B cell (primary cell): ENCODE data around the gene SRR. TPM values are rescaled to one million over a fixed set of nuclear protein-coding genes. Genes with fewer than 3 reads are reported as not detected.

ENCODE experiments used
- ATAC-seq: fragments of 200-7000 bp; cut with Tn5 transposase; one replicate; pipeline ENCODE4 v1.10.0; 2021; ENCODE audit warnings: low read depth, mild to moderate bottlenecking, moderate number of reproducible peaks, moderate library complexity
- CTCF ChIA-PET: fragments of 350-600 bp; sonication (Branson Sonifier 250); formaldehyde crosslinking; loops from one replicate; lab custom pipeline; 2021; ENCODE audit warnings: antibody characterized with exemption, inconsistent platforms; lab: Charles Lee
- POLR2A ChIA-PET: fragments of 350-600 bp; sonication (Branson Sonifier 250); formaldehyde crosslinking; loops from one replicate; lab custom pipeline; 2021; ENCODE audit warnings: antibody characterized with exemption; lab: Charles Lee
- DNase-seq: peaks from one replicate; pipeline ENCODE4 v3.0.0; 2013
- H2AFZ ChIP-seq: 2 replicates; pipeline ENCODE4 v1.6.1; 2012; ENCODE audit warnings: mild to moderate bottlenecking, low read depth, low read length; ENCODE audit not compliant: insufficient read depth, poor library complexity, severe bottlenecking
- H3K27ac ChIP-seq, 2 donors: 1 replicate in 1 of 2; 2 replicates in 1 of 2; pipeline ENCODE4 v1.5.1; 2012 to 2013; ENCODE audit warnings: low read length in 2 of 2, mild to moderate bottlenecking in 2 of 2, moderate library complexity in 1 of 2
- H3K27me3 ChIP-seq, 4 experiments: fragments of 200-600 bp in 1 of 4; sonication (generic) in 1 of 4; replicated peaks in 1 of 4; 1 replicate in 2 of 4; 2 replicates in 2 of 4; pipeline versions ENCODE4 v1.6.1 to v1.7.0; 2013 to 2016; ENCODE audit warnings: low read length in 3 of 4, mild to moderate bottlenecking in 2 of 4, mixed read lengths in 1 of 4, moderate library complexity in 1 of 4; ENCODE audit not compliant: insufficient read depth in 4 of 4, control insufficient read depth in 3 of 4; ENCODE audit errors: control extremely low read depth in 1 of 4
- H3K36me3 ChIP-seq, 2 experiments: replicated peaks in 1 of 2; 1 replicate in 1 of 2; 2 replicates in 1 of 2; pipeline versions ENCODE4 v1.6.1 to v1.7.1; 2013; ENCODE audit warnings: low read length in 1 of 2; ENCODE audit not compliant: insufficient read depth in 2 of 2, control insufficient read depth in 1 of 2; ENCODE audit errors: control extremely low read depth in 1 of 2, extremely low read depth in 1 of 2
- H3K4me1 ChIP-seq, 2 donors: fragments of 200-600 bp in 1 of 2; sonication (generic) in 1 of 2; 1 replicate in 1 of 2; 2 replicates in 1 of 2; pipeline versions ENCODE4 v1.5.1 to v1.6.1; 2013 to 2017; ENCODE audit warnings: low read length in 2 of 2; ENCODE audit not compliant: control insufficient read depth in 2 of 2, insufficient read depth in 2 of 2
- H3K4me2 ChIP-seq: replicated peaks from 2 replicates; pipeline ENCODE3; 2012; ENCODE audit warnings: mild to moderate bottlenecking, low read depth, low read length; ENCODE audit not compliant: poor library complexity, severe bottlenecking
- H3K4me3 ChIP-seq, 5 experiments: fragments of 200-600 bp in 1 of 5; sonication (generic) in 1 of 5; 1 replicate in 3 of 5; 2 replicates in 2 of 5; pipeline versions ENCODE4 v1.5.1 to v1.7.0; 2011 to 2016; ENCODE audit warnings: low read length in 4 of 5, mild to moderate bottlenecking in 4 of 5, low read depth in 2 of 5, control low read depth in 1 of 5, moderate library complexity in 1 of 5; ENCODE audit not compliant: insufficient read depth in 1 of 5; ENCODE audit errors: control extremely low read depth in 1 of 5, extremely low read depth in 1 of 5
- H3K79me2 ChIP-seq: fragments of 200-600 bp; sonication (generic); one replicate; pipeline ENCODE4 v1.6.0; 2016; ENCODE audit warnings: low read length; ENCODE audit not compliant: control insufficient read depth, insufficient read depth
- H3K9ac ChIP-seq: fragments of 200-600 bp; sonication (generic); 2 replicates; pipeline ENCODE4 v1.6.1; 2017; ENCODE audit warnings: mild to moderate bottlenecking, low read length, moderate library complexity
- H3K9me3 ChIP-seq, 3 donors: one replicate each; pipeline versions ENCODE4 v1.6.1 to v1.7.1; 2013; ENCODE audit warnings: low read length in 2 of 3; ENCODE audit not compliant: control insufficient read depth in 2 of 3, insufficient read depth in 1 of 3; ENCODE audit errors: control extremely low read depth in 1 of 3
- H4K20me1 ChIP-seq: 2 replicates; pipeline ENCODE4 v1.6.0; 2012; ENCODE audit warnings: mild to moderate bottlenecking, low read length; ENCODE audit not compliant: insufficient read depth, control insufficient read depth, poor library complexity, severe bottlenecking
- H3K27ac Mint-ChIP-seq: one replicate; pipeline ENCODE4 v1.8.0; 2021; ENCODE audit warnings: mixed read lengths
- H3K27me3 Mint-ChIP-seq: one replicate; pipeline ENCODE4 v1.8.0; 2021; ENCODE audit warnings: mixed read lengths
- H3K4me1 Mint-ChIP-seq: one replicate; pipeline ENCODE4 v1.8.0; 2021; ENCODE audit warnings: mixed read lengths
- H3K4me3 Mint-ChIP-seq: one replicate; pipeline ENCODE4 v1.8.0; 2021; ENCODE audit warnings: mixed read lengths
- H3K9me3 Mint-ChIP-seq: one replicate; pipeline ENCODE4 v1.8.0; 2022; ENCODE audit warnings: mixed read lengths; ENCODE audit not compliant: insufficient read depth
- CTCF ChIP-seq: fragments of 200-600 bp; IDR thresholded peaks from one replicate; pipeline ENCODE4 v1.8.0; 2022; ENCODE audit warnings: antibody characterized with exemption, mild to moderate bottlenecking
- EZH2 ChIP-seq: IDR thresholded peaks from 2 replicates; pipeline ENCODE4 v1.6.1; 2012; ENCODE audit warnings: borderline replicate concordance, low read depth, mild to moderate bottlenecking, moderate library complexity, low read length; ENCODE audit not compliant: insufficient read depth, poor library complexity, severe bottlenecking
- WGBS: methylation state at CpG from one replicate; pipeline ENCODE4 v1.1.5; 2013; ENCODE audit warnings: missing lambda C conversion rate; ENCODE audit not compliant: insufficient coverage; 5-methylcytosine and 5-hydroxymethylcytosine counted together
- intact Hi-C: fragments of 100-400 bp; cut with micrococcal nuclease; formaldehyde crosslinking; loops from one replicate; pipeline ENCODE4 v1.10.0; 2022
- polyA plus RNA-seq: library from polyadenylated mRNA; depleted of rRNA; stranded (reverse); fragments of >200 nt; gene quantifications from 2 replicates; pipeline ENCODE4 v1.2.3, GENCODE V29; 2012
- total RNA-seq, 2 donors: library from RNA; stranded (reverse); fragments of 120-200 nt in 1 of 2; gene quantifications; 1 replicate in 1 of 2; 2 replicates in 1 of 2; pipeline versions ENCODE4 v1.2.3 to v1.2.4, GENCODE V29; 2013 to 2022

SRR gene
- total and polyA plus RNA-seq, 2 donors (not counting 1 experiment from before 2014, with no cell fraction given): 2.6 to 5.1 TPM

- Histone ChIP-seq H3K9ac (peak within 1 kb of the TSS; percentile 69), H3K4me2 (peak within 1 kb of the TSS; percentile 98), H3K4me3 (peak within 1 kb of the TSS; percentile 77 to 87 (median 82)), H4K20me1 (no peaks in the 10 kb centered on the region), H3K27ac (peak within 1 kb of the TSS; percentile 6 to 64), H2AFZ (peak within 1 kb of the TSS; percentile 77), H3K4me1 (peaks cover 9 to 25% of the 10 kb centered on the region in 2 donors), H3K79me2 (peaks cover 31% of the 10 kb centered on the region), H3K27me3 (no peaks in the 10 kb centered on the region), H3K9me3 (no peaks in the 10 kb centered on the region), H3K36me3 (peaks cover 0 to 30% of the 10 kb centered on the region in 2 experiments)
- H3K4me1 Mint-ChIP-seq: peaks cover 24% of the 10 kb centered on the region
- no peaks in the 10 kb centered on the region for H3K9me3 Mint-ChIP-seq
- ChIA-PET POLR2A (interaction anchor here (0.5 to 1.6 kb wide), 7 partner anchors 15 to 500 kb away, joined by 3 to 14 read pairs (median 3); no protein-coding TSS in a partner anchor), CTCF (interaction anchor here (0.9 to 3.7 kb wide), 7 partner anchors 16 to 92 kb away, joined by 3 to 21 read pairs (median 4); no protein-coding TSS in a partner anchor)
- H3K4me3 Mint-ChIP-seq: peak within 1 kb of the TSS; percentile 100
- intact Hi-C loops: loop anchor here (1.0 to 5.0 kb wide), 5 partner anchors 34 to 375 kb away; partner anchors contain the start of genes CLUH, SMG6 and SRR
- peak; percentile 75 for DNase-seq
- WGBS: under 1% methylated on average over 77 of the region's 77 CpGs
- no peaks in the 10 kb centered on the region for H3K27me3 Mint-ChIP-seq
- H3K27ac Mint-ChIP-seq: peak within 1 kb of the TSS; percentile 95
- ATAC-seq: peak; percentile 69
- TF ChIP-seq EZH2 (no peak), CTCF (no peak)
These were observed 33.2 kb downstream of the SRR start, which contains the start of gene SGSM2 for GRCh38 chr17:2336852-2337543. Gene SGSM2, plus strand, starts transcription at chr17:2337501. Its CDS starts 188 bp downstream, at chr17:2337689.
